ENCODE data around the gene ZBTB37.
"Not testable (repeated sequence)": the region's sequence is repeated elsewhere in the genome, so short reads cannot be mapped to it uniquely, and the experiment has no call there.

ZBTB37 gene

DNA sequence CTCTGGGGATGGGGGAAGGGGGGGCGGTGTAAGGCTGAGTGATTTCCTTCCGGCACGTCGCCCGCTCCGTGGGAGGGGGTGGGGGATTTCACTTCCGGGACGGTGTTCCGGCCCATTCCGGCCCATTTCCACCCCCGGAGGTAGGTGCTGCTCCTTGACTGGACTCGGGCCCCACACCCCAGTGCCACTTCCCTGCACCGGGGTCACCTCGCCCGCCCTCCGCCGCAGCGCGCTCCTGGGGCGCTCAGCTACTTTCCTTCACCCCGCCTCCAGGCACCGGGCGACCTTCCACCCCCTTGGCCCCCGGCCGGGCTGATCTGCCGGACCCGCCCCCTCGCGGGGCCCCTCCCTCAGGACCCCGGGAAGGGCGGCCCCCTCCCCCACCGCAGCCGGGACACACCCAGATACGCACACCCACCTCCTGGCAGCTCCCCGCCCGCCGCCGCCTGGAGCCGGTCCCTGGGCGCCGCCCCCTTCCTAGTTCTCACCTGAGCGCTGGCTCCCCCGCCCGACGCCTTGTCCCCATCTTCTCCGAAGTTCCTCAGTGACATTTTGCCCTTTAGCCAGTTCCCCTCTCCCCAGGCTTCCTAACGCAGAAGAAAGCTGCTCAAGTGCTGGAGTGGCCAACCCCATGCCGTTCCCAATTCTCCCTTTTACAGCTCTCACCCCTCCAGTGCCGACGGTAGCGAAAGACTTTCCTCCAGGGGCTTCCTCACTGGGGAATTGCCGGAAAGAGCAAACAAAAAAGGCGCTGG lies at the start of gene ZBTB37:
TSS of gene ZBTB37 (plus strand) at position 115 of the 755 bp plus-strand sequence. CDS start 1,846 bp downstream, outside the sequence.
- Histone ChIP-seq H3K9ac (ENCODE audit: low read depth, low read length) (peak within 1 kb of the TSS; percentile 74), H3K36me3 (ENCODE audit: insufficient read depth, low read length) (peaks cover 51% of the 10 kb centered on the region), H3K4me1 (ENCODE audit: insufficient read depth, low read length) (peaks cover 9% of the 10 kb centered on the region), H3K9me3 (ENCODE audit: control insufficient read depth, insufficient read depth, low read length) (no peaks in the 10 kb centered on the region)

DNA sequence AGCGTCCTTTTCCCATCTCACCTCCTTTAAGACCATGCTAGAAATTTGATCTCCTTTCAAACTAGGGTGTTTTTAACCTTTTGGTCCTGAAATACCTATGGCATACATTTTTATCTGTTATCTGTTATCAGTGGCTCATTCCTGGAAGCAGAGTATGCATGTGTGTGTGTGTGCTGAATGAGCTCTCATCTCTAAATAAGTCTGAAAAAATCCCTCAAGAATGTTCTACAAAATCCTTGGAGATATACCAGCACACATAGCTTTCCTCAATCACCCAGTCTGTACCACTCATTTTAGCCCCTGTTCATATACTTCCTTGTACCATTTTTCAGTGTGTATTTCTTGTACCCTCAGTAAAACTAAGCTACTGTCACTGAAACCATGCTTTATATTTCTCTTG lies 49.7 kb upstream of the ZBTB37 start:
- Histone ChIP-seq H3K36me3 (ENCODE audit: insufficient read depth, low read length) (0 out of 2 replicates have a peak, but pooled peaks cover 2% of the 10 kb centered on the region), H3K9ac (ENCODE audit: low read depth, low read length) (no peak overlapping the region), H3K9me3 (ENCODE audit: control insufficient read depth, insufficient read depth, low read length) (no peaks in the 10 kb centered on the region), H3K4me1 (ENCODE audit: insufficient read depth, low read length) (no peaks in the 10 kb centered on the region)

DNA sequence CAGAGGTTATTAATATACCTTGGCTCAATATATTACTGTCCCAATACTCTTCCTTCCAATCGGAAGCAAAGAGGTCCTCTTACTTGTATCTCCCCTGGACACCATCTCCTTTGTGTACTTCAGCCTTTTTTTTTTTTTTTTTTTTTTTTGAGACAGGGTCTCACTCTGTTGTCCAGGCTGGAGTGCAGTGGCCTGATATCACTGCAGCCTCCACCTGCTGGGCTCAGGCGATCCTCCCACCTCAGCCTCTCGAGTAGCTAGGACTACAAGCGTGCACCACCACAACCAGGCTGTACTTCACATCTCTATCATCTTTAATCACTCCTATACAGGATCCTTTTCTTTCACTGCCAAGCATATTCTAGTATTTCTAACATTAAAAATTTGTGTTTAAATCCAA lies 46.5 kb upstream of the ZBTB37 start:
- Histone ChIP-seq H3K9ac (ENCODE audit: low read depth, low read length) (no peak overlapping the region), H3K9me3 (ENCODE audit: control insufficient read depth, insufficient read depth, low read length) (no peaks in the 10 kb centered on the region), H3K4me1 (ENCODE audit: insufficient read depth, low read length) (no peaks in the 10 kb centered on the region), H3K36me3 (ENCODE audit: insufficient read depth, low read length) (0 out of 2 replicates have a peak, but pooled peaks cover 2% of the 10 kb centered on the region)

- Histone ChIP-seq H3K9me3 (ENCODE audit: control insufficient read depth, insufficient read depth, low read length) (no peaks in the 10 kb centered on the region), H3K4me1 (ENCODE audit: insufficient read depth, low read length) (no peaks in the 10 kb centered on the region)
Measured at GRCh38 chr1:173823781-173824314, 44.3 kb upstream of the ZBTB37 start.

DNA sequence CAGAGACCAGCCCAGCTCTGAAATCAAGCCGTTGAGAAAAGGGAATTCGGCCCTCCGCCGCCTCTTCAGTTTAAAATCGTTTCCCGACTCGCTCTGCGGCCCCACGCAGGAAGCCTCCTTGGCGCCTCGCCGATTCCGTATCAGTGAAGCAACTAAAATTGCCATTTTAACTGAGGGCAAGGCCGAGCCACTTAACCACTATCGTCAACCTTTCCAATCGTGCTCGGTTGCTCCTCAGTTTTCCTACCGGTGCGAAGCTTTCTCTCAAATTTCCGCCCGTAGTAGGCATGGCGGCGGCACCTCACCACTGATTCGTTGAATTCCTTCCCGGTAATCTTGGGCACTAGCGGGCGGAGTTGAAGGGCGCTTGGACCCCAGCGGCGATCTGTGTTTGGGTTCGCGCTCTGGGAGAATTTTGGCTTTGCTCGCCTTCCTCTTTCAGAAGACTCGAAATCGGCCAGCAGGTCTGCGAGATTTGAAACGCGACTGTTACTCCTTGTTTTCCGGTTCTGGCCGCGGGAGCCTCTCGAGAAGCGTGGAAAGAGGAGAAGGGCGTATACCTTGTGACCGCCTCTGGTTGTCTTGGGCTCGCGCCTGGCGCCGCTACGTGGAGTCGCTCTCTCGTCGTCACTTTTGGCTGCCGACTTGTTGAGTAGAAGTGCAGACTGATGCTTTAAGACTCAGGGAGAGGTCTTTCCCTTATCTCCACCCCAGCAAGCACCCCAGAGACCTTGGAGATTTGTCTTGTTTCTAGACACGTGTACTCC lies 43.7 kb upstream of the ZBTB37 start, which contains the start of the genes CENPL and DARS2:
TSS of gene CENPL (minus strand) at position 569 of the 767 bp plus-strand sequence. CDS start 13,584 bp downstream, outside the sequence.
TSS of gene DARS2 (plus strand) at position 359 of the 767 bp plus-strand sequence. CDS start 557 bp downstream, outside the sequence.
- Histone ChIP-seq H3K9me3 (ENCODE audit: control insufficient read depth, insufficient read depth, low read length) (no peaks in the 10 kb centered on the region), H3K4me1 (ENCODE audit: insufficient read depth, low read length) (no peaks in the 10 kb centered on the region), H3K36me3 (ENCODE audit: insufficient read depth, low read length) (0 out of 2 replicates have a peak, but pooled peaks cover 2% of the 10 kb centered on the region), H3K9ac (ENCODE audit: low read depth, low read length) (peak within 1 kb of the TSS; percentile 95)

More at GRCh38 chr1:173823781-173824314, 44.3 kb upstream of the ZBTB37 start:
- peak overlapping the region; percentile 95 for H3K9ac ChIP-seq (ENCODE audit: low read depth, low read length)
- H3K36me3 ChIP-seq (ENCODE audit: insufficient read depth, low read length) = 0 out of 2 replicates have a peak, but pooled peaks cover 2% of the 10 kb centered on the region

- H3K9me3 ChIP-seq (ENCODE audit: control insufficient read depth, insufficient read depth, low read length) = no peaks in the 10 kb centered on the region
Measured at GRCh38 chr1:173827611-173828010, 40.6 kb upstream of the ZBTB37 start.

DNA sequence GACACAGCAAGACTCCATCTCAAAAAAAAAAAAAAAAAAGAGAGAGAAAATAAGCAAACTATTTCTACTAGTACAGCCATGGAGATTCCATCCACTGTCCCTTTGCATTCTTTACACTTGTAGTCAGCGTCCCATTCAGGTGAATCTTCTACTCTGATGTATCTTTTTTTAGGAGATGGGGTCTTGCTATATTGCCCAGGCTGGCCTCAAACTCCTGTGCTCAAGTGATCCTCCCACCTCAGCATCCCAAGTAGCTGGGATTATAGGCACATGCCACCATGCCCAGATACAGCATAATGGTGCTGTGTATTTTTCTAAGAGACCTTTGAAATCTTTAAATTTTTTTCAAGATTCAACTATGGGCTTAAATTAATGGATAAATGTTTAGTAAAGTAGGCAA lies 35.4 kb upstream of the ZBTB37 start:
- peaks cover 8% of the 10 kb centered on the region for H3K36me3 ChIP-seq (ENCODE audit: insufficient read depth, low read length)
- H3K9me3 ChIP-seq (ENCODE audit: control insufficient read depth, insufficient read depth, low read length) = no peaks in the 10 kb centered on the region
- no peaks in the 10 kb centered on the region for H3K4me1 ChIP-seq (ENCODE audit: insufficient read depth, low read length)
- H3K9ac ChIP-seq (ENCODE audit: low read depth, low read length) = no peak overlapping the region

More at GRCh38 chr1:173827611-173828010, 40.6 kb upstream of the ZBTB37 start:
- Histone ChIP-seq H3K36me3 (ENCODE audit: insufficient read depth, low read length) (peaks cover 5% of the 10 kb centered on the region; the same call in 1 of the 2 replicates), H3K4me1 (ENCODE audit: insufficient read depth, low read length) (no peaks in the 10 kb centered on the region), H3K9ac (ENCODE audit: low read depth, low read length) (no peak overlapping the region)

GRCh38 chr1:173852105-173852504 lies 16.1 kb upstream of the ZBTB37 start:
- Histone ChIP-seq H3K36me3 (ENCODE audit: insufficient read depth, low read length) (peaks cover 10% of the 10 kb centered on the region), H3K9ac (ENCODE audit: low read depth, low read length) (no peak overlapping the region), H3K4me1 (ENCODE audit: insufficient read depth, low read length) (peaks cover 14% of the 10 kb centered on the region; the same call in 1 of the 2 replicates), H3K9me3 (ENCODE audit: control insufficient read depth, insufficient read depth, low read length) (no peaks in the 10 kb centered on the region)

DNA sequence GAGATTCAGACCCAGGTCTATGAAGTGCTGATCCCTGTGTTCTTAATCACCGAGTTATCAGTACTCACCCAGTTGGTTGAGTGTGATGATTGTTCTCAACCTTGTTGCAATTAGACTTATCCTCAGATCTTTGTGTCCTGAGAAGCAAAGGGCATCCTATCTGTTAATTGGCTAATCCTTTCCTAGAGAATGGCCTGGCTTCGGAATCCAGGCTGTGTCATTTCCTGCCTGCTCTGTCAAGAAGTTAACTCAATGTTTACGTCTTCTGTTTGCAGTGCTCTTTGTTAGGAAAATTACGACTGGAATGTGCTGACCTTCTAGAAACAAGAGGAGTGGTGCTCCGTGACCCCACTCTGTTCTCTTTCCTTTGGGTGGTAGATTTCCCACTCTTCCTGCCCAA lies 15.1 kb upstream of the ZBTB37 start:
- no peak overlapping the region for H3K9ac ChIP-seq (ENCODE audit: low read depth, low read length)
- H3K9me3 ChIP-seq (ENCODE audit: control insufficient read depth, insufficient read depth, low read length) = no peaks in the 10 kb centered on the region
- peaks cover 14% of the 10 kb centered on the region; the same call in 1 of the 2 replicates for H3K4me1 ChIP-seq (ENCODE audit: insufficient read depth, low read length)
- H3K36me3 ChIP-seq (ENCODE audit: insufficient read depth, low read length) = peaks cover 10% of the 10 kb centered on the region

DNA sequence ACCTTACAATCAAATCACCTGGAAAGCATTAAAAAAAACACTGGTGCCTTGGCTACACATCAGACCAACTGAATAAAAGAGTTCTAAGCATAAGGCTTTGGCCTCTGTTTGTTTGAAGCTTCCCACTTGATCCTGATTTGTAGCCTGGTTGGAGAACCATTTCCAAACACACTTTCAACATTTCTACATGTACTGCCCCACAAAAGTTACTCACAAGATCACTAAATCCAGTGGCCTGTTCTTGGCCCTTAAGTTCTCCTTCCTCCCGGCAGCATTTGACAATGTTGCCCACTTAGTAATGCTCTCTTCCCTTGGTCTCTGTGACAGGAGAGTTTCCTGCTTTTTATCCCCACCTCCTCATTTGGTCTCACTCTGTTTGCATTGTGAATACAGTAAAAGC lies 12.2 kb upstream of the ZBTB37 start:
- H3K36me3 ChIP-seq (ENCODE audit: insufficient read depth, low read length) = peaks cover 10% of the 10 kb centered on the region
- H3K9me3 ChIP-seq (ENCODE audit: control insufficient read depth, insufficient read depth, low read length) = no peaks in the 10 kb centered on the region
- H3K9ac ChIP-seq (ENCODE audit: low read depth, low read length) = no peak overlapping the region
- H3K4me1 ChIP-seq (ENCODE audit: insufficient read depth, low read length) = peaks cover 14% of the 10 kb centered on the region; the same call in 1 of the 2 replicates

- Histone ChIP-seq H3K36me3 (ENCODE audit: insufficient read depth, low read length) (peaks cover 10% of the 10 kb centered on the region), H3K4me1 (ENCODE audit: insufficient read depth, low read length) (peaks cover 14% of the 10 kb centered on the region; the same call in 1 of the 2 replicates), H3K9me3 (ENCODE audit: control insufficient read depth, insufficient read depth, low read length) (no peaks in the 10 kb centered on the region), H3K9ac (ENCODE audit: low read depth, low read length) (no peak overlapping the region)
Measured at GRCh38 chr1:173856903-173857302, 11.3 kb upstream of the ZBTB37 start.

GRCh38 chr1:173857363-173857917 lies 10.7 kb upstream of the ZBTB37 start:
- Histone ChIP-seq H3K9ac (ENCODE audit: low read depth, low read length) (no peak overlapping the region), H3K9me3 (ENCODE audit: control insufficient read depth, insufficient read depth, low read length) (no peaks in the 10 kb centered on the region), H3K4me1 (ENCODE audit: insufficient read depth, low read length) (peaks cover 14% of the 10 kb centered on the region; the same call in 1 of the 2 replicates), H3K36me3 (ENCODE audit: insufficient read depth, low read length) (peaks cover 10% of the 10 kb centered on the region)

GRCh38 chr1:173859547-173859946 lies 8.6 kb upstream of the ZBTB37 start:
- H3K9me3 ChIP-seq (ENCODE audit: control insufficient read depth, insufficient read depth, low read length); H3K4me1 ChIP-seq (ENCODE audit: insufficient read depth, low read length); H3K9ac ChIP-seq (ENCODE audit: low read depth, low read length): not testable (repeated sequence)
- peaks cover 24% of the 10 kb centered on the region for H3K36me3 ChIP-seq (ENCODE audit: insufficient read depth, low read length)

DNA sequence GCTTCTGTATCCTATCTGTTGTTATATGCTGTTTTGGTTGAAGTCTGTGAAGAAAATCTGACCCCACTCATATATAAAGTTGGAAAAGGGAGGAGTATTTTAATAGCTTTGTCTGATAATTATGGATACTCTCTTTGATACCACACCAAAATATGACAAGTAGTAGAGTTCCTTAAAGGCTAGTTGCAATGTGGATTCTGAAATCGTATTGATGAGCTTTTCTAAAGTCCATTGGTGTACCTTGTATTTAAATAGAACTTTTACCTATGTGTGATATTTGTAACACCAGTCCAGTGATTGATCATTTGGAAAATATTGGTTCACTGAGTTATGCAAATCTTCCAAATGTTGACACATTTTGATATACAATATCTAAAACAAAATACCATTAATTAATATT lies 8.1 kb upstream of the ZBTB37 start:
- Histone ChIP-seq H3K36me3 (ENCODE audit: insufficient read depth, low read length) (peaks cover 27% of the 10 kb centered on the region), H3K9ac (ENCODE audit: low read depth, low read length) (no peak overlapping the region), H3K9me3 (ENCODE audit: control insufficient read depth, insufficient read depth, low read length) (no peaks in the 10 kb centered on the region), H3K4me1 (ENCODE audit: insufficient read depth, low read length) (no peaks in the 10 kb centered on the region)

Data from ES-I3 (cell line).